ENCODE measurements around the gene CCDC89. TPM values are rescaled to one million over a fixed set of nuclear protein-coding genes. Genes with fewer than 3 reads are reported as not detected.

Gene CCDC89
- under 1 TPM; 0.79 to 0.93 TPM for total RNA-seq

GRCh38 chr11:85685820-85686459, at the start of gene CCDC89:
TSS of gene CCDC89 (minus strand) at chr11:85686195. CDS start at chr11:85686130, 65 bp downstream.

GRCh38 chr11:85664615-85665481, 21.1 kb downstream of the CCDC89 start, which contains the start of gene CREBZF:
TSS of gene CREBZF (minus strand) at chr11:85665129. CDS start at chr11:85664875, 254 bp downstream.

GRCh38 chr11:85647604-85648299, 38.2 kb downstream of the CCDC89 start, which contains the start of gene TMEM126A:
TSS of gene TMEM126A (plus strand) at chr11:85647967. CDS start at chr11:85650256, 2,289 bp downstream.

Other genes starting within 250 kb of the CCDC89 start
- gene DLG2, start 58.9 kb downstream of the CCDC89 start, total RNA-seq, result 1 to 10 TPM in 1 of 2 experiments, under 1 TPM in 1; 0.78 to 1.1 TPM
- 10 to 100 TPM; 50.7 to 53.4 TPM for gene TMEM126B, start 57.6 kb downstream of the CCDC89 start, total RNA-seq
- 10 to 100 TPM; 26.2 to 28.6 TPM for gene TMEM126A, start 38.2 kb downstream of the CCDC89 start, total RNA-seq
- gene CREBZF, start 21.1 kb downstream of the CCDC89 start, total RNA-seq, result 10 to 100 TPM; 66.7 to 67.0 TPM
- gene SYTL2, start 124.9 kb upstream of the CCDC89 start, total RNA-seq, result 10 to 100 TPM; 61.8 to 62.8 TPM
- gene CCDC83, start 169.2 kb upstream of the CCDC89 start, total RNA-seq, result not detected